Activated CD8-positive, alpha-beta T cell treated with anti-CD3 and anti-CD28 coated beads for 36 hours (primary cell): ENCODE data around the gene IL6. TPM values are rescaled to one million over a fixed set of nuclear protein-coding genes. Genes with fewer than 3 reads are reported as not detected.
"Not testable (repeated sequence)": the region's sequence is repeated elsewhere in the genome, so short reads cannot be mapped to it uniquely, and the experiment has no call there.

Experiments
- ATAC-seq: fragments of 200-7000 bp; cut with Tn5 transposase; one replicate; pipeline ENCODE4 v1.10.0; 2021; ENCODE audit warnings: mild to moderate bottlenecking, moderate library complexity
- CTCF ChIA-PET: fragments of 350-600 bp; sonication (Branson Sonifier 250); formaldehyde crosslinking; loops from one replicate; lab custom pipeline; 2021; ENCODE audit warnings: antibody characterized with exemption; lab: Charles Lee
- POLR2A ChIA-PET: fragments of 350-600 bp; sonication (Branson Sonifier 250); formaldehyde crosslinking; loops from one replicate; lab custom pipeline; 2021; ENCODE audit warnings: antibody characterized with exemption; lab: Charles Lee
- DNase-seq: peaks from one replicate; pipeline ENCODE4 v3.0.0-alpha.2; 2020
- H3K27ac Mint-ChIP-seq: one replicate; pipeline ENCODE4 v1.8.0; 2021; ENCODE audit warnings: mild to moderate bottlenecking, mixed read lengths
- H3K27me3 Mint-ChIP-seq: one replicate; pipeline ENCODE4 v1.8.0; 2021; ENCODE audit warnings: mixed read lengths
- H3K36me3 Mint-ChIP-seq: one replicate; pipeline ENCODE4 v1.8.0; 2021; ENCODE audit warnings: low read depth, mixed read lengths
- H3K4me1 Mint-ChIP-seq: one replicate; pipeline ENCODE4 v1.8.0; 2021; ENCODE audit warnings: low read depth, mixed read lengths
- H3K4me3 Mint-ChIP-seq: one replicate; pipeline ENCODE4 v1.8.0; 2021; ENCODE audit warnings: mild to moderate bottlenecking, moderate library complexity, mixed read lengths
- H3K9me3 Mint-ChIP-seq: one replicate; pipeline ENCODE4 v1.8.0; 2021; ENCODE audit warnings: mixed read lengths
- CTCF ChIP-seq: fragments of 200-600 bp; IDR thresholded peaks from one replicate; pipeline ENCODE4 v1.8.0; 2022; ENCODE audit warnings: antibody characterized with exemption, mild to moderate bottlenecking
- intact Hi-C: fragments of 100-400 bp; cut with micrococcal nuclease; formaldehyde crosslinking; loops from one replicate; pipeline ENCODE4 v1.10.0; 2022
- total RNA-seq, 2 experiments: library from RNA; stranded (reverse); gene quantifications; one replicate each; pipeline ENCODE4 v1.2.3, GENCODE V29; 2021

The IL6 gene
- total RNA-seq, 2 experiments from 2014 or later = not detected

GRCh38 chr7:22771194-22771871 lies 44.3 kb downstream of the IL6 start:
- no peak overlapping the region for H3K27ac Mint-ChIP-seq
- H3K4me3 Mint-ChIP-seq = no peak overlapping the region
- DNase-seq (no peak), ATAC-seq (no peak)
- H3K36me3 Mint-ChIP-seq = no peaks in the 10 kb centered on the region
- ChIA-PET CTCF (interaction anchor here (1.3 to 1.9 kb wide), 2 partner anchors 10 to 11 kb away, joined by 3 to 10 read pairs; no protein-coding TSS in a partner anchor), POLR2A (no interaction called here)
- no peak for TF ChIP-seq CTCF
- H3K4me1 Mint-ChIP-seq = no peaks in the 10 kb centered on the region
- H3K9me3 Mint-ChIP-seq = no peaks in the 10 kb centered on the region
- peaks cover 27% of the 10 kb centered on the region for H3K27me3 Mint-ChIP-seq
- intact Hi-C loops = no loop called here

GRCh38 chr7:22771872-22772228 lies 44.9 kb downstream of the IL6 start:
- H3K9me3 Mint-ChIP-seq = no peaks in the 10 kb centered on the region
- H3K4me3 Mint-ChIP-seq = no peak overlapping the region
- no peaks in the 10 kb centered on the region for H3K36me3 Mint-ChIP-seq
- peaks cover 26% of the 10 kb centered on the region for H3K27me3 Mint-ChIP-seq
- ATAC-seq (no peak), DNase-seq (no peak)
- intact Hi-C loops = no loop called here
- no peak overlapping the region for H3K27ac Mint-ChIP-seq
- ChIA-PET POLR2A (no interaction called here), CTCF (interaction anchor here (1.3 to 1.9 kb wide), 2 partner anchors 9 to 11 kb away, joined by 3 to 10 read pairs; no protein-coding TSS in a partner anchor)
- H3K4me1 Mint-ChIP-seq = no peaks in the 10 kb centered on the region
- TF ChIP-seq CTCF = no peak

- ChIA-PET CTCF (interaction anchor here (1.9 kb wide), 1 partner anchor 10 kb away, joined by 10 read pairs; no protein-coding TSS in a partner anchor), POLR2A (no interaction called here)
- Mint-ChIP-seq H3K9me3 (no peaks in the 10 kb centered on the region), H3K27me3 (peaks cover 26% of the 10 kb centered on the region), H3K4me1 (no peaks in the 10 kb centered on the region), H3K27ac (no peak overlapping the region), H3K36me3 (no peaks in the 10 kb centered on the region), H3K4me3 (no peak overlapping the region)
- DNase-seq (no peak), ATAC-seq (no peak)
- intact Hi-C loops = no loop called here
- TF ChIP-seq CTCF = no peak
Observed at GRCh38 chr7:22772885-22773284, 45.9 kb downstream of the IL6 start.

- intact Hi-C loops = no loop called here
- Mint-ChIP-seq H3K36me3 (no peaks in the 10 kb centered on the region), H3K4me3 (no peak overlapping the region), H3K4me1 (no peaks in the 10 kb centered on the region), H3K27ac (no peak overlapping the region), H3K9me3 (no peaks in the 10 kb centered on the region), H3K27me3 (peaks cover 12% of the 10 kb centered on the region)
- ATAC-seq (no peak), DNase-seq (no peak)
- ChIA-PET CTCF (interaction anchor here (2.1 kb wide), 1 partner anchor 217 kb away, joined by 5 read pairs; no protein-coding TSS in a partner anchor), POLR2A (no interaction called here)
- no peak for TF ChIP-seq CTCF
Observed at GRCh38 chr7:22776964-22777363, 50.0 kb downstream of the IL6 start.

GRCh38 chr7:22779730-22780323 lies 52.8 kb downstream of the IL6 start:
- H3K4me1 Mint-ChIP-seq, POLR2A ChIA-PET, DNase-seq, H3K27ac Mint-ChIP-seq, H3K4me3 Mint-ChIP-seq, ATAC-seq, H3K9me3 Mint-ChIP-seq, H3K27me3 Mint-ChIP-seq, H3K36me3 Mint-ChIP-seq: not testable (repeated sequence)
- intact Hi-C loops = loop anchor here (5.0 kb wide), 1 partner anchor 218 kb away; no protein-coding TSS in a partner anchor
- CTCF ChIA-PET = interaction anchor here (2.2 kb wide), 2 partner anchors 219 to 275 kb away, joined by 9 to 10 read pairs; no protein-coding TSS in a partner anchor
